H9 (cell line): ENCODE data around the gene IGF1R. TPM values are rescaled to one million over a fixed set of nuclear protein-coding genes. Genes with fewer than 3 reads are reported as not detected.

ENCODE experiments used
- DNase-seq: peaks from one replicate; pipeline ENCODE4 v3.0.0-alpha.2; 2017
- H2AFZ ChIP-seq: one replicate; pipeline ENCODE4 v1.6.1; 2013; ENCODE audit warnings: mild to moderate bottlenecking, low read length, control low read depth, moderate library complexity
- H2AK5ac ChIP-seq: 2 replicates; pipeline ENCODE4 v1.6.1; 2013; ENCODE audit warnings: low read length, control low read depth, mixed read lengths; ENCODE audit not compliant: insufficient read length
- H2BK120ac ChIP-seq: one replicate; pipeline ENCODE4 v1.6.1; 2013; ENCODE audit warnings: low read depth, mild to moderate bottlenecking, low read length, control low read depth, inconsistent platforms; ENCODE audit not compliant: poor library complexity, severe bottlenecking
- H2BK12ac ChIP-seq: 2 replicates; pipeline ENCODE4 v1.6.1; 2013; ENCODE audit warnings: low read length, control low read depth, mixed read lengths, low read depth; ENCODE audit not compliant: insufficient read length
- H2BK15ac ChIP-seq: 2 replicates; pipeline ENCODE4 v1.6.1; 2013; ENCODE audit warnings: low read depth, low read length, control low read depth
- H2BK20ac ChIP-seq: one replicate; pipeline ENCODE4 v1.6.1; 2013; ENCODE audit warnings: low read depth, mild to moderate bottlenecking, low read length, control low read depth, inconsistent platforms; ENCODE audit not compliant: poor library complexity, severe bottlenecking
- H2BK5ac ChIP-seq: 2 replicates; pipeline ENCODE4 v1.6.1; 2013; ENCODE audit warnings: low read length, control low read depth, mixed read lengths; ENCODE audit not compliant: insufficient read length
- H3K14ac ChIP-seq: 2 replicates; pipeline ENCODE4 v1.6.1; 2013; ENCODE audit warnings: low read length, control low read depth; ENCODE audit not compliant: insufficient read depth
- H3K18ac ChIP-seq: 2 replicates; pipeline ENCODE4 v1.6.1; 2013; ENCODE audit warnings: low read depth, mild to moderate bottlenecking, mixed read lengths, low read length, control low read depth; ENCODE audit not compliant: insufficient read length
- H3K23ac ChIP-seq: 2 replicates; pipeline ENCODE4 v1.6.1; 2013; ENCODE audit warnings: low read length, control low read depth, mixed read lengths, low read depth; ENCODE audit not compliant: insufficient read length
- H3K23me2 ChIP-seq: 2 replicates; pipeline ENCODE4 v1.6.1; 2013; ENCODE audit warnings: low read depth, mild to moderate bottlenecking, mixed read lengths, low read length, control low read depth; ENCODE audit not compliant: insufficient read length, poor library complexity, severe bottlenecking
- H3K27ac ChIP-seq: 2 replicates; pipeline ENCODE4 v1.5.1; 2013; ENCODE audit warnings: low read length, control low read depth, mixed read lengths, low read depth; ENCODE audit not compliant: insufficient read length
- H3K27me3 ChIP-seq: 2 replicates; pipeline ENCODE4 v1.6.1; 2013; ENCODE audit warnings: low read length, control low read depth, inconsistent platforms; ENCODE audit not compliant: insufficient read depth
- H3K4ac ChIP-seq: 2 replicates; pipeline ENCODE4 v1.6.1; 2013; ENCODE audit warnings: low read depth, mild to moderate bottlenecking, control low read depth, inconsistent platforms, low read length, moderate library complexity
- H3K4me1 ChIP-seq: 2 replicates; pipeline ENCODE4 v1.6.1; 2013; ENCODE audit warnings: low read length, control low read depth, inconsistent platforms; ENCODE audit not compliant: insufficient read depth
- H3K4me2 ChIP-seq: 2 replicates; pipeline ENCODE4 v1.6.1; 2013; ENCODE audit warnings: low read length, control low read depth, mixed read lengths; ENCODE audit not compliant: insufficient read length, insufficient read depth
- H3K56ac ChIP-seq: 2 replicates; pipeline ENCODE4 v1.6.1; 2013; ENCODE audit warnings: low read depth, mild to moderate bottlenecking, mixed read lengths, low read length, control low read depth; ENCODE audit not compliant: insufficient read length
- H3K79me1 ChIP-seq: 2 replicates; pipeline ENCODE4 v1.6.1; 2013; ENCODE audit warnings: low read depth, mild to moderate bottlenecking, moderate library complexity, low read length, control low read depth, inconsistent platforms; ENCODE audit not compliant: insufficient read depth, poor library complexity, severe bottlenecking
- H3K79me2 ChIP-seq: 2 replicates; pipeline ENCODE4 v1.6.1; 2013; ENCODE audit warnings: low read length, control low read depth, inconsistent platforms; ENCODE audit not compliant: insufficient read depth
- H3K9ac ChIP-seq: 2 replicates; pipeline ENCODE4 v1.6.1; 2013; ENCODE audit warnings: low read length, control low read depth, mixed read lengths; ENCODE audit not compliant: insufficient read length; ENCODE audit errors: extremely low read depth
- H3K9me3 ChIP-seq: one replicate; pipeline ENCODE4 v1.6.1; 2013; ENCODE audit warnings: low read depth, low read length, inconsistent platforms; ENCODE audit not compliant: control insufficient read depth
- H3T11ph ChIP-seq: one replicate; pipeline ENCODE4 v1.6.1; 2013; ENCODE audit warnings: mild to moderate bottlenecking, low read length, control low read depth, inconsistent platforms
- H4K20me1 ChIP-seq: one replicate; pipeline ENCODE4 v1.6.1; 2013; ENCODE audit not compliant: control insufficient read depth, insufficient read length, insufficient read depth
- H4K5ac ChIP-seq: 2 replicates; pipeline ENCODE4 v1.6.1; 2013; ENCODE audit warnings: low read depth, mild to moderate bottlenecking, mixed read lengths, low read length, control low read depth; ENCODE audit not compliant: insufficient read length
- H4K8ac ChIP-seq: replicated peaks from 2 replicates; pipeline ENCODE4 v1.6.1; 2013; ENCODE audit warnings: low read length, control low read depth, mixed read lengths, low read depth; ENCODE audit not compliant: insufficient read length
- H4K91ac ChIP-seq: 2 replicates; pipeline ENCODE4 v1.6.1; 2013; ENCODE audit warnings: low read depth, mild to moderate bottlenecking, moderate library complexity, mixed read lengths, low read length, control low read depth; ENCODE audit not compliant: insufficient read length
- H3K27ac Mint-ChIP-seq, 3 experiments: 2 replicates in 2 of 3; 3 replicates in 1 of 3; pipeline ENCODE4 v1.8.0; 2020 to 2021; ENCODE audit warnings: mixed read lengths in 3 of 3, mild to moderate bottlenecking in 1 of 3, moderate library complexity in 1 of 3
- H3K27me3 Mint-ChIP-seq: 2 replicates; pipeline ENCODE4 v1.8.0; 2021; ENCODE audit warnings: low read depth, mild to moderate bottlenecking, moderate library complexity, mixed read lengths
- H3K36me3 Mint-ChIP-seq, 3 experiments: 2 replicates in 2 of 3; 3 replicates in 1 of 3; pipeline ENCODE4 v1.8.0; 2020 to 2021; ENCODE audit warnings: low read depth in 3 of 3, mixed read lengths in 3 of 3; ENCODE audit not compliant: insufficient read depth in 1 of 3
- H3K4me1 Mint-ChIP-seq, 2 experiments: 2 replicates each; pipeline ENCODE4 v1.8.0; 2020; ENCODE audit warnings: mixed read lengths in 2 of 2
- H3K4me3 Mint-ChIP-seq, 2 experiments: 2 replicates in 1 of 2; 3 replicates in 1 of 2; pipeline ENCODE4 v1.8.0; 2020 to 2021; ENCODE audit warnings: mild to moderate bottlenecking in 2 of 2, mixed read lengths in 2 of 2, moderate library complexity in 1 of 2
- H3K9me3 Mint-ChIP-seq, 2 experiments: 2 replicates in 1 of 2; 3 replicates in 1 of 2; pipeline ENCODE4 v1.8.0; 2020; ENCODE audit warnings: mild to moderate bottlenecking in 2 of 2, mixed read lengths in 2 of 2, moderate library complexity in 1 of 2
- CTCF ChIP-seq: fragments of 200-600 bp; sonication (generic); conservative IDR thresholded peaks from 3 replicates; pipeline ENCODE4 v1.8.0; 2021; ENCODE audit warnings: antibody characterized with exemption, mild to moderate bottlenecking
- WGBS: extraction: QIAGEN DNeasy Blood & Tissue Kit; methylation state at CpG from one replicate; pipeline ENCODE4 v1.1.7; 2013; ENCODE audit warnings: missing lambda C conversion rate, low lambda C conversion rate, mixed read lengths; ENCODE audit not compliant: insufficient read length; ENCODE audit errors: extremely low coverage; 5-methylcytosine and 5-hydroxymethylcytosine counted together
- total RNA-seq: library from RNA; stranded (reverse); gene quantifications from 2 replicates; pipeline ENCODE4 v1.2.1, GENCODE V29; 2021

The IGF1R gene
- total RNA-seq, 1 experiment from 2014 or later: 70.0 TPM

- H3K27ac Mint-ChIP-seq: peak overlapping the region in 1 of 3 experiments; percentile 85; a peak in 2 of 7 replicates
- H3K56ac ChIP-seq: no peak overlapping the region
- peaks cover 37 to 46% of the 10 kb centered on the region in 2 experiments for H3K4me1 Mint-ChIP-seq
- H3K9me3 ChIP-seq: no peaks in the 10 kb centered on the region
- no peak overlapping the region for H4K91ac ChIP-seq
- H3T11ph ChIP-seq: no peak overlapping the region
- H3K79me1 ChIP-seq: peaks cover 22% of the 10 kb centered on the region
- H2AK5ac ChIP-seq: no peak overlapping the region
- WGBS: no CpG with 5 or more reads among the region's 7 CpGs
- no peak overlapping the region for H2BK120ac ChIP-seq
- H3K27me3 ChIP-seq: no peaks in the 10 kb centered on the region
- H2BK20ac ChIP-seq: no peak overlapping the region
- no peak overlapping the region for H3K9ac ChIP-seq
- H3K23ac ChIP-seq: no peak overlapping the region
- peaks cover 6% of the 10 kb centered on the region; the same call in 1 of the 2 replicates for H3K4me1 ChIP-seq
- H3K4ac ChIP-seq: no peak overlapping the region
- H3K79me2 ChIP-seq: peaks cover 39% of the 10 kb centered on the region; the same call in 1 of the 2 replicates
- no peaks in the 10 kb centered on the region for H4K20me1 ChIP-seq
- DNase-seq: no peak
- no peak for TF ChIP-seq CTCF
- H3K18ac ChIP-seq: no peak overlapping the region
- H3K27me3 Mint-ChIP-seq: no peaks in the 10 kb centered on the region
- H3K14ac ChIP-seq: no peak overlapping the region
- no peak overlapping the region for H2BK12ac ChIP-seq
- no peak overlapping the region for H3K27ac ChIP-seq
- no peak overlapping the region for H3K4me3 Mint-ChIP-seq
- no peaks in the 10 kb centered on the region; a peak in 1 of 5 replicates for H3K9me3 Mint-ChIP-seq
- H4K8ac ChIP-seq: no peak overlapping the region
- no peaks in the 10 kb centered on the region for H3K23me2 ChIP-seq
- no peak overlapping the region for H4K5ac ChIP-seq
- H2BK5ac ChIP-seq: no peak overlapping the region
- no peak overlapping the region for H2AFZ ChIP-seq
- no peak overlapping the region for H3K4me2 ChIP-seq
- H2BK15ac ChIP-seq: no peak overlapping the region
- peaks cover 0 to 2% (median 0%) of the 10 kb centered on the region in 3 experiments; a peak in 1 of 7 replicates for H3K36me3 Mint-ChIP-seq
These were observed 106.8 kb downstream of the IGF1R start for GRCh38 chr15:98755138-98755537.
